IMR-90 (cell line): ENCODE measurements around the gene FABP6. TPM values are rescaled to one million over a fixed set of nuclear protein-coding genes. Genes with fewer than 3 reads are reported as not detected.
A peak's percentile ranks its signal among the peaks of the same experiment; 100 is the strongest.

Experiments used
- ATAC-seq: fragments of 200-7000 bp; cut with Tn5 transposase; 2 replicates; pipeline ENCODE4 v1.9.1; 2020; ENCODE audit warnings: low read depth, mild to moderate bottlenecking, moderate library complexity
- BruUV-seq: library from RNA; stranded (reverse); fragments of 400-500 nt; replicated peaks from 2 replicates; lab custom pipeline; 2021; lab: Mats Ljungman, UMichigan
- CTCF ChIA-PET: fragments of 300-600 bp; formaldehyde crosslinking; extraction: SDS; loops from one replicate; lab custom pipeline; 2021; ENCODE audit warnings: antibody characterized with exemption; lab: Yijun Ruan, JAX
- POLR2A ChIA-PET: fragments of 300-600 bp; sonication (Branson Sonifier 250); formaldehyde crosslinking; loops from one replicate; lab custom pipeline; 2022; ENCODE audit warnings: antibody characterized with exemption; ENCODE audit not compliant: unreplicated experiment; lab: Charles Lee
- DNase-seq: peaks from one replicate; pipeline ENCODE4 v3.0.0; 2013
- H2AFZ ChIP-seq: replicated peaks from 2 replicates; pipeline ENCODE3; 2013; ENCODE audit warnings: low read length, mild to moderate bottlenecking; ENCODE audit not compliant: poor library complexity
- H2AK5ac ChIP-seq: 2 replicates; pipeline ENCODE4 v1.6.1; 2013; ENCODE audit warnings: low read depth, low read length, inconsistent platforms
- H2AK9ac ChIP-seq: replicated peaks from 2 replicates; pipeline ENCODE3; 2013; ENCODE audit warnings: mild to moderate bottlenecking, low read depth, low read length, moderate library complexity; ENCODE audit not compliant: poor library complexity
- H2BK120ac ChIP-seq: 2 replicates; pipeline ENCODE4 v1.6.1; 2013; ENCODE audit warnings: low read depth, low read length, inconsistent platforms
- H2BK15ac ChIP-seq: 3 replicates; pipeline ENCODE4 v1.6.1; 2013; ENCODE audit warnings: low read depth, low read length, inconsistent platforms
- H2BK20ac ChIP-seq: 2 replicates; pipeline ENCODE4 v1.6.1; 2013; ENCODE audit warnings: low read depth, mild to moderate bottlenecking, inconsistent platforms, low read length, moderate library complexity
- H2BK5ac ChIP-seq: 2 replicates; pipeline ENCODE4 v1.6.1; 2013; ENCODE audit warnings: mild to moderate bottlenecking, low read depth, low read length, inconsistent platforms; ENCODE audit not compliant: poor library complexity, severe bottlenecking
- H3K14ac ChIP-seq: replicated peaks from 2 replicates; pipeline ENCODE4 v1.6.1; 2013; ENCODE audit warnings: low read depth, low read length, inconsistent platforms
- H3K18ac ChIP-seq: 2 replicates; pipeline ENCODE4 v1.6.1; 2013; ENCODE audit warnings: low read depth, low read length, control low read depth
- H3K23ac ChIP-seq: 2 replicates; pipeline ENCODE4 v1.6.1; 2013; ENCODE audit warnings: low read depth, low read length, inconsistent platforms
- H3K27ac ChIP-seq: 2 replicates; pipeline ENCODE4 v1.5.1; 2013; ENCODE audit warnings: mild to moderate bottlenecking, control low read depth, low read length; ENCODE audit not compliant: insufficient read depth
- H3K27me3 ChIP-seq: 2 replicates; pipeline ENCODE4 v1.6.1; 2013; ENCODE audit warnings: low read length; ENCODE audit not compliant: control insufficient read depth, insufficient read depth
- H3K36me3 ChIP-seq: 2 replicates; pipeline ENCODE4 v1.6.1; 2013; ENCODE audit warnings: low read length, mixed read lengths; ENCODE audit not compliant: control insufficient read depth, insufficient read depth
- H3K4ac ChIP-seq: 2 replicates; pipeline ENCODE4 v1.6.1; 2013; ENCODE audit warnings: low read depth, low read length, inconsistent platforms
- H3K4me1 ChIP-seq: 2 replicates; pipeline ENCODE4 v1.6.1; 2013; ENCODE audit warnings: low read length, mixed read lengths; ENCODE audit not compliant: control insufficient read depth, insufficient read depth
- H3K4me2 ChIP-seq: 2 replicates; pipeline ENCODE4 v1.6.1; 2013; ENCODE audit warnings: low read depth, mild to moderate bottlenecking, control low read depth, low read length, moderate library complexity
- H3K4me3 ChIP-seq: 2 replicates; pipeline ENCODE4 v1.5.1; 2013; ENCODE audit warnings: low read depth, mild to moderate bottlenecking, control low read depth, low read length, moderate library complexity; ENCODE audit not compliant: insufficient read depth
- H3K56ac ChIP-seq: 2 replicates; pipeline ENCODE4 v1.6.1; 2013; ENCODE audit warnings: low read length, inconsistent platforms; ENCODE audit not compliant: insufficient read depth; ENCODE audit errors: extremely low read depth
- H3K79me1 ChIP-seq, 2 experiments: 2 replicates each; pipeline ENCODE4 v1.6.1; 2013; ENCODE audit warnings: low read length in 2 of 2, inconsistent platforms in 1 of 2, low read depth in 1 of 2
- H3K9ac ChIP-seq: 2 replicates; pipeline ENCODE4 v1.6.1; 2013; ENCODE audit warnings: low read depth, low read length, control low read depth
- H3K9me1 ChIP-seq: 2 replicates; pipeline ENCODE4 v1.6.1; 2013; ENCODE audit warnings: low read length, inconsistent platforms; ENCODE audit not compliant: insufficient read depth
- H3K9me3 ChIP-seq: 2 replicates; pipeline ENCODE4 v1.6.1; 2013; ENCODE audit warnings: low read length; ENCODE audit not compliant: control insufficient read depth, insufficient read depth
- H4K20me1 ChIP-seq: 2 replicates; pipeline ENCODE4 v1.6.1; 2013; ENCODE audit warnings: low read length, inconsistent platforms; ENCODE audit not compliant: insufficient read depth
- H4K5ac ChIP-seq: 2 replicates; pipeline ENCODE4 v1.6.1; 2013; ENCODE audit warnings: mild to moderate bottlenecking, low read depth, low read length, control low read depth
- H4K8ac ChIP-seq, 2 experiments: 2 replicates each; pipeline ENCODE4 v1.6.1; 2013; ENCODE audit warnings: low read depth in 2 of 2, low read length in 2 of 2, control low read depth in 1 of 2, inconsistent platforms in 1 of 2
- H4K91ac ChIP-seq: 2 replicates; pipeline ENCODE4 v1.6.1; 2013; ENCODE audit warnings: low read depth, low read length, inconsistent platforms; ENCODE audit not compliant: insufficient read depth
- BHLHE40 ChIP-seq: fragments of 150-350 bp; IDR thresholded peaks from 2 replicates; pipeline ENCODE4 v1.6.1; 2016; ENCODE audit warnings: mild to moderate bottlenecking, low read depth, low read length
- CEBPB ChIP-seq: IDR thresholded peaks from 2 replicates; pipeline ENCODE4 v1.6.1; 2012; ENCODE audit warnings: low read depth, low read length, improper control_type of control experiment
- CHD1 ChIP-seq: IDR thresholded peaks from 2 replicates; pipeline ENCODE4 v1.6.1; 2012; ENCODE audit warnings: low read depth, low read length, improper control_type of control experiment
- FOS ChIP-seq: fragments of 150-350 bp; IDR thresholded peaks from 2 replicates; pipeline ENCODE4 v1.6.1; 2016; ENCODE audit warnings: low read depth, low read length
- MAFK ChIP-seq: IDR thresholded peaks from 2 replicates; pipeline ENCODE4 v1.6.1; 2012; ENCODE audit warnings: low read depth, low read length, improper control_type of control experiment
- MAZ ChIP-seq: IDR thresholded peaks from 2 replicates; pipeline ENCODE4 v1.6.1; 2012; ENCODE audit warnings: low read depth, mild to moderate bottlenecking, low read length, improper control_type of control experiment, moderate library complexity, borderline replicate concordance
- MXI1 ChIP-seq: IDR thresholded peaks from 2 replicates; pipeline ENCODE4 v1.6.1; 2012; ENCODE audit warnings: low read depth, mild to moderate bottlenecking, low read length, moderate library complexity, borderline replicate concordance
- NFE2L2 ChIP-seq: fragments of 150-350 bp; IDR thresholded peaks from 2 replicates; pipeline ENCODE4 v1.6.1; 2016; ENCODE audit warnings: low read depth, mild to moderate bottlenecking, low read length
- POLR2A ChIP-seq: IDR thresholded peaks from 2 replicates; pipeline ENCODE4 v1.6.1; 2012; ENCODE audit warnings: mild to moderate bottlenecking, low read depth, low read length
- RAD21 ChIP-seq: IDR thresholded peaks from 2 replicates; pipeline ENCODE4 v1.6.1; 2012; ENCODE audit warnings: low read length, improper control_type of control experiment
- RCOR1 ChIP-seq: IDR thresholded peaks from 2 replicates; pipeline ENCODE4 v1.6.1; 2012; ENCODE audit warnings: mild to moderate bottlenecking, low read length, improper control_type of control experiment; ENCODE audit not compliant: insufficient replicate concordance
- RFX5 ChIP-seq: IDR thresholded peaks from 2 replicates; pipeline ENCODE4 v1.8.0; 2012; ENCODE audit warnings: low read depth, mild to moderate bottlenecking, low read length, moderate library complexity
- SMC3 ChIP-seq: fragments of 150-350 bp; IDR thresholded peaks from 2 replicates; pipeline ENCODE4 v1.6.1; 2016; ENCODE audit warnings: low read depth, mild to moderate bottlenecking, antibody characterized with exemption, low read length, moderate library complexity
- WGBS, 2 experiments: methylation state at CpG; one replicate each; pipeline versions ENCODE4 v1.1.5 to v1.1.7; 2013; ENCODE audit warnings: missing lambda C conversion rate in 2 of 2; ENCODE audit not compliant: insufficient read length in 1 of 2; ENCODE audit errors: extremely low coverage in 2 of 2; 5-methylcytosine and 5-hydroxymethylcytosine counted together
- dilution Hi-C: fragments of 300-500 bp; cut with HindIII; formaldehyde crosslinking; loops from one replicate; pipeline ENCODE4 v1.14.3; 2018; ENCODE audit warnings: low sequenced_read_pairs; ENCODE audit not compliant: unreplicated experiment
- in situ Hi-C: fragments of 300-500 bp; cut with MboI; formaldehyde crosslinking; loops from 3 replicates; pipeline ENCODE4 v1.14.3; 2019; ENCODE audit warnings: low sequenced_read_pairs, inconsistent platforms, mixed read lengths
- intact Hi-C: fragments of 100-400 bp; cut with micrococcal nuclease; formaldehyde crosslinking; loops from 2 replicates; pipeline ENCODE4 v1.10.0; 2022
- polyA plus RNA-seq, 3 experiments: library from polyadenylated mRNA; depleted of rRNA; stranded (reverse); fragments of >200 nt; gene quantifications; 2 replicates each; pipeline ENCODE4 v1.2.3, GENCODE V29; 2012; ENCODE audit warnings: low replicate concordance in 1 of 3
- total RNA-seq: library from RNA; depleted of rRNA; stranded (reverse); fragments of >200 nt; gene quantifications from 2 replicates; pipeline ENCODE4 v1.2.3, GENCODE V29; 2012
- TF ChIP-seq, protein P1 (sequence below): fragments of 150-350 bp; IDR thresholded peaks from 2 replicates; pipeline ENCODE4 v1.6.1; 2017; ENCODE audit warnings: mild to moderate bottlenecking, antibody characterized with exemption, low read length, low read depth
- TF ChIP-seq, protein P2 (sequence below): conservative IDR thresholded peaks from 2 replicates; pipeline ENCODE4 v1.5.1; 2012; ENCODE audit warnings: mild to moderate bottlenecking, low read depth, low read length, improper control_type of control experiment
- TF ChIP-seq, protein P3 (sequence below): fragments of 150-350 bp; IDR thresholded peaks from 2 replicates; pipeline ENCODE4 v1.6.1; 2016; ENCODE audit warnings: low read depth, mild to moderate bottlenecking, low read length, moderate library complexity, borderline replicate concordance

FABP6 gene
- total and polyA plus RNA-seq, 2 of the 4 experiments (the other 2 are of a cell fraction), result not detected

DNA sequence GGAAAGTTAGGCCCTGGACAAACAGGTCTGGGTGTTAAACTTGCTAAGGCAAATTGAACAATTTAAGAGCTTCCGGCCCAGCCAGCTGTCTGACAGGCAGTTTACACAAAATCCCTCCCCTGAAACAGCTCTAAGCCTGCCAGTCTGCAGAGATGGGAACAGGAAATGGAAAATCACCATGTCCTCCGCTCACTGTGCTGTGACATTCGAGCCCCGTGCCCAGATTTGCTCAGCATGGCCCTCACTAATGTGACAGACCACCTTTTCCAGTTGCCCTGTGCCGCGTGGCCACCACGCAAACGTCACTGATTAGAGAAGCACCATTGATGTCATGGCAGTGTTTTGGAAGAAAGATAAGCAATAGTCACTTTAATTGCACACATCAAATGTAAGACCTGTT, 42.1 kb downstream of the FABP6 start:
- ATAC-seq, result no peak
- no peak overlapping the region for H3K56ac ChIP-seq
- H3K4ac ChIP-seq, result no peak overlapping the region
- no peak overlapping the region for H3K9ac ChIP-seq
- no peak overlapping the region for H2BK120ac ChIP-seq
- H3K18ac ChIP-seq, result no peak overlapping the region
- in situ Hi-C loops, result no loop called here
- H2AFZ ChIP-seq, result no peak overlapping the region
- peaks cover 0 to 11% of the 10 kb centered on the region in 2 experiments; a peak in 1 of 4 replicates for H3K79me1 ChIP-seq
- dilution Hi-C loops, result no loop called here
- BruUV-seq, result no TSS peak
- H4K20me1 ChIP-seq, result no peaks in the 10 kb centered on the region
- CTCF ChIA-PET, result no interaction called here
- H2BK5ac ChIP-seq, result no peak overlapping the region
- H4K91ac ChIP-seq, result no peak overlapping the region
- H3K27ac ChIP-seq, result no peak overlapping the region
- H3K14ac ChIP-seq, result no peak overlapping the region; the same call in 1 of the 2 replicates
- H3K4me3 ChIP-seq, result no peak overlapping the region
- H4K8ac ChIP-seq, result peak overlapping the region in 1 of 2 experiments; percentile 69; a peak in 2 of 4 replicates
- no peak overlapping the region for H2BK15ac ChIP-seq
- H3K9me1 ChIP-seq, result peaks cover 10% of the 10 kb centered on the region
- no peak for DNase-seq
- 0 out of 2 replicates have a peak overlapping the region, but pooled peaks have one; percentile 12 for H2AK5ac ChIP-seq
- H3K4me2 ChIP-seq, result no peak overlapping the region
- intact Hi-C loops, result no loop called here
- POLR2A ChIA-PET, result no interaction called here
- H3K36me3 ChIP-seq, result peaks cover 2% of the 10 kb centered on the region; the same call in 1 of the 2 replicates
- H4K5ac ChIP-seq, result no peak overlapping the region; the same call in 1 of the 2 replicates
- no peaks in the 10 kb centered on the region for H3K9me3 ChIP-seq
- no peak overlapping the region for H2AK9ac ChIP-seq
- H3K23ac ChIP-seq, result no peak overlapping the region
- H2BK20ac ChIP-seq, result no peak overlapping the region
- no peak for TF ChIP-seq POLR2A
- TF ChIP-seq MXI1, result no peak
- TF ChIP-seq CHD1, result no peak
- no peak for TF ChIP-seq RAD21
- TF ChIP-seq, protein P1, sequence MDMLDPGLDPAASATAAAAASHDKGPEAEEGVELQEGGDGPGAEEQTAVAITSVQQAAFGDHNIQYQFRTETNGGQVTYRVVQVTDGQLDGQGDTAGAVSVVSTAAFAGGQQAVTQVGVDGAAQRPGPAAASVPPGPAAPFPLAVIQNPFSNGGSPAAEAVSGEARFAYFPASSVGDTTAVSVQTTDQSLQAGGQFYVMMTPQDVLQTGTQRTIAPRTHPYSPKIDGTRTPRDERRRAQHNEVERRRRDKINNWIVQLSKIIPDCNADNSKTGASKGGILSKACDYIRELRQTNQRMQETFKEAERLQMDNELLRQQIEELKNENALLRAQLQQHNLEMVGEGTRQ, result no peak
- TF ChIP-seq MAFK, result no peak
- TF ChIP-seq, protein P2, sequence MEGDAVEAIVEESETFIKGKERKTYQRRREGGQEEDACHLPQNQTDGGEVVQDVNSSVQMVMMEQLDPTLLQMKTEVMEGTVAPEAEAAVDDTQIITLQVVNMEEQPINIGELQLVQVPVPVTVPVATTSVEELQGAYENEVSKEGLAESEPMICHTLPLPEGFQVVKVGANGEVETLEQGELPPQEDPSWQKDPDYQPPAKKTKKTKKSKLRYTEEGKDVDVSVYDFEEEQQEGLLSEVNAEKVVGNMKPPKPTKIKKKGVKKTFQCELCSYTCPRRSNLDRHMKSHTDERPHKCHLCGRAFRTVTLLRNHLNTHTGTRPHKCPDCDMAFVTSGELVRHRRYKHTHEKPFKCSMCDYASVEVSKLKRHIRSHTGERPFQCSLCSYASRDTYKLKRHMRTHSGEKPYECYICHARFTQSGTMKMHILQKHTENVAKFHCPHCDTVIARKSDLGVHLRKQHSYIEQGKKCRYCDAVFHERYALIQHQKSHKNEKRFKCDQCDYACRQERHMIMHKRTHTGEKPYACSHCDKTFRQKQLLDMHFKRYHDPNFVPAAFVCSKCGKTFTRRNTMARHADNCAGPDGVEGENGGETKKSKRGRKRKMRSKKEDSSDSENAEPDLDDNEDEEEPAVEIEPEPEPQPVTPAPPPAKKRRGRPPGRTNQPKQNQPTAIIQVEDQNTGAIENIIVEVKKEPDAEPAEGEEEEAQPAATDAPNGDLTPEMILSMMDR, result no peak
- TF ChIP-seq MAZ, result no peak
- no peak for TF ChIP-seq BHLHE40
- TF ChIP-seq FOS, result no peak
- no peak for TF ChIP-seq RCOR1
- no peak for TF ChIP-seq CEBPB
- TF ChIP-seq, protein P3, sequence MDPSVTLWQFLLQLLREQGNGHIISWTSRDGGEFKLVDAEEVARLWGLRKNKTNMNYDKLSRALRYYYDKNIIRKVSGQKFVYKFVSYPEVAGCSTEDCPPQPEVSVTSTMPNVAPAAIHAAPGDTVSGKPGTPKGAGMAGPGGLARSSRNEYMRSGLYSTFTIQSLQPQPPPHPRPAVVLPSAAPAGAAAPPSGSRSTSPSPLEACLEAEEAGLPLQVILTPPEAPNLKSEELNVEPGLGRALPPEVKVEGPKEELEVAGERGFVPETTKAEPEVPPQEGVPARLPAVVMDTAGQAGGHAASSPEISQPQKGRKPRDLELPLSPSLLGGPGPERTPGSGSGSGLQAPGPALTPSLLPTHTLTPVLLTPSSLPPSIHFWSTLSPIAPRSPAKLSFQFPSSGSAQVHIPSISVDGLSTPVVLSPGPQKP, result no peak
- TF ChIP-seq NFE2L2, result no peak
- no peak for TF ChIP-seq RFX5
- no peak for TF ChIP-seq SMC3
- no peaks in the 10 kb centered on the region for H3K27me3 ChIP-seq
- H3K4me1 ChIP-seq, result peaks cover 15% of the 10 kb centered on the region
- WGBS, 2 experiments, result no CpG with 5 or more reads among the region's 8 CpGs
